ENCODE measurements around the gene SOX30. TPM values are rescaled to one million over a fixed set of nuclear protein-coding genes. Genes with fewer than 3 reads are reported as not detected.

The SOX30 gene
- total and polyA plus RNA-seq, 4 donors: under 0.01 to 0.21 TPM; not detected in 2

GRCh38 chr5:157598350-157598936 lies 53.8 kb downstream of the SOX30 start:
- no peaks in the 10 kb centered on the region for H3K9me3 ChIP-seq (ENCODE audit: control insufficient read depth in 4 of 4, low read length in 3 of 4)
- H3K27ac ChIP-seq (ENCODE audit: low read depth in 1 of 2, low read length in 2 of 2): no peak overlapping the region
- no peaks in the 10 kb centered on the region for H3K4me1 ChIP-seq (ENCODE audit: control insufficient read depth in 4 of 4, insufficient read depth in 4 of 4, low read length in 3 of 4)
- H3K36me3 ChIP-seq (ENCODE audit: control insufficient read depth in 4 of 4, insufficient read depth in 3 of 4, low read depth in 1 of 4, low read length in 3 of 4): no peaks in the 10 kb centered on the region
- TF ChIP-seq JUND (IDR thresholded peaks at IDR 0.05): no peak
- TF ChIP-seq RAD21 (IDR thresholded peaks at IDR 0.05): no peak
- WGBS: 48% methylated on average over 2 of the region's 2 CpGs
- no peak overlapping the region for H3K9ac ChIP-seq (ENCODE audit: low read depth in 1 of 2, low read length in 2 of 2)
- H3K4me3 ChIP-seq (ENCODE audit: low read depth in 1 of 3, low read length in 3 of 3): no peak overlapping the region
- no peaks in the 10 kb centered on the region for H3K27me3 ChIP-seq (ENCODE audit: control insufficient read depth in 4 of 4, insufficient read depth in 4 of 4, low read length in 3 of 4)
- no peak for DNase-seq (ENCODE audit: low spot score)

- Histone ChIP-seq H3K27me3 (ENCODE audit: control insufficient read depth in 4 of 4, insufficient read depth in 4 of 4, low read length in 3 of 4) (no peaks in the 10 kb centered on the region), H3K36me3 (ENCODE audit: control insufficient read depth in 4 of 4, insufficient read depth in 3 of 4, low read depth in 1 of 4, low read length in 3 of 4) (no peaks in the 10 kb centered on the region), H3K4me3 (ENCODE audit: low read depth in 1 of 3, low read length in 3 of 3) (no peak overlapping the region), H3K4me1 (ENCODE audit: control insufficient read depth in 4 of 4, insufficient read depth in 4 of 4, low read length in 3 of 4) (peaks cover 0 to 3% (median 0%) of the 10 kb centered on the region in 4 donors), H3K9me3 (ENCODE audit: control insufficient read depth in 4 of 4, low read length in 3 of 4) (no peaks in the 10 kb centered on the region), H3K9ac (ENCODE audit: low read depth in 1 of 2, low read length in 2 of 2) (no peak overlapping the region), H3K27ac (ENCODE audit: low read depth in 1 of 2, low read length in 2 of 2) (no peak overlapping the region)
- DNase-seq (ENCODE audit: low spot score): no peak
- TF ChIP-seq, protein P1, sequence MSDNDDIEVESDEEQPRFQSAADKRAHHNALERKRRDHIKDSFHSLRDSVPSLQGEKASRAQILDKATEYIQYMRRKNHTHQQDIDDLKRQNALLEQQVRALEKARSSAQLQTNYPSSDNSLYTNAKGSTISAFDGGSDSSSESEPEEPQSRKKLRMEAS (IDR thresholded peaks at IDR 0.05): no peak
- TF ChIP-seq FOXA1 (IDR thresholded peaks at IDR 0.05) (no peak), NR2F2 (IDR thresholded peaks at IDR 0.05) (no peak), YY1 (IDR thresholded peaks at IDR 0.05) (no peak), REST (IDR thresholded peaks at IDR 0.05) (no peak), TAF1 (conservative IDR thresholded peaks at IDR 0.05) (no peak), FOXA2 (IDR thresholded peaks at IDR 0.05) (no peak), ZBTB33 (IDR thresholded peaks at IDR 0.05) (no peak), HNF4A (conservative IDR thresholded peaks at IDR 0.05) (no peak), CTCF (IDR thresholded peaks at IDR 0.05; ENCODE audit: low read depth, low read length, missing input control) (no peak), HNF4G (IDR thresholded peaks at IDR 0.05) (no peak), RXRA (IDR thresholded peaks at IDR 0.05) (no peak), SP1 (IDR thresholded peaks at IDR 0.05) (no peak), EGR1 (IDR thresholded peaks at IDR 0.05; ENCODE audit: low read depth in 2 of 2) (no peak), JUND (IDR thresholded peaks at IDR 0.05) (no peak), RAD21 (IDR thresholded peaks at IDR 0.05) (no peak), GABPA (IDR thresholded peaks at IDR 0.05 in 1 of 2, conservative IDR thresholded peaks at IDR 0.05 in 1 of 2) (no peak)
- TF ChIP-seq, protein P2, sequence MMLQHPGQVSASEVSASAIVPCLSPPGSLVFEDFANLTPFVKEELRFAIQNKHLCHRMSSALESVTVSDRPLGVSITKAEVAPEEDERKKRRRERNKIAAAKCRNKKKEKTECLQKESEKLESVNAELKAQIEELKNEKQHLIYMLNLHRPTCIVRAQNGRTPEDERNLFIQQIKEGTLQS (IDR thresholded peaks at IDR 0.05): no peak
- WGBS: 90% methylated on average over 1 of the region's 1 CpG
Observed at GRCh38 chr5:157597277-157597676, 55.0 kb downstream of the SOX30 start.

All from liver (tissue), 9 donors.